B cell (primary cell): ENCODE measurements around the gene AMH.

ENCODE experiments used
- CTCF ChIP-seq: fragments of 200-600 bp; IDR thresholded peaks from one replicate; pipeline ENCODE4 v1.8.0; 2022; ENCODE audit warnings: antibody characterized with exemption, mild to moderate bottlenecking
- EZH2 ChIP-seq: IDR thresholded peaks from 2 replicates; pipeline ENCODE4 v1.6.1; 2012; ENCODE audit warnings: borderline replicate concordance, low read depth, mild to moderate bottlenecking, moderate library complexity, low read length; ENCODE audit not compliant: insufficient read depth, poor library complexity, severe bottlenecking

DNA sequence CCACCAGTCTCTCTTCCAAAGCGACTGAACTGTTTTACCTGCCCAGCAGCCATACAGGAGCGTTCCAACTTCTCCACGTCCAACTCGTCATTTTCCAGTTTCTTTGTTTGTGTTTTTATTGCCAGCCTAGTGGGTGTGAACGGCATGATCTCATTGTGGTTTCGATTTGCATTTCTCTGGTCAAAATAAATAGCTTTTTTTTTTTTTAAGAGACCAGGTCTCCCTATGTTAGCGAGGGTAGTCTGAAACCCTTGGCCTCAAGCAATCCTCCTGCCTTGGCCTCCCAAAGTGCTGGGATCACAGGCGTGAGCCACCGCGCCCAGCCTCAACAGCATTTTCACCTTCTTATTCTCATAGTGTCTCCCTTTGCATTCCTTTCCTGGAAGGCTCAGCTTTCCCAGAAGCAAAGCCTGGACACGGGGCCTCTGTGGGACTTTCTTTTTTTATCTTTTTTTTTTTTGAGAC lies 11.2 kb downstream of the AMH start:
- TF ChIP-seq CTCF (no peak), EZH2 (no peak)
